RWPE2 (cell line): Measurements from ENCODE around the gene CTTNBP2NL.
"Not testable (repeated sequence)": the region's sequence is repeated elsewhere in the genome, so short reads cannot be mapped to it uniquely, and the experiment has no call there.

ENCODE experiments used
- ATAC-seq: fragments of 200-7000 bp; cut with Tn5 transposase; 3 replicates; pipeline ENCODE4 v1.9.1; 2021; ENCODE audit warnings: low read depth
- DNase-seq: peaks from one replicate; pipeline ENCODE4 v3.0.0-alpha.2; 2020; ENCODE audit warnings: low spot score
- H3K27ac ChIP-seq: fragments of 450-650 bp; 2 replicates; pipeline ENCODE4 v1.5.1; 2017; ENCODE audit warnings: mild to moderate bottlenecking; ENCODE audit not compliant: poor library complexity, severe bottlenecking
- H3K27me3 ChIP-seq: fragments of 250-450 bp; sonication (Bioruptor Pico); 2 replicates; pipeline ENCODE4 v1.5.1; 2021; ENCODE audit warnings: mild to moderate bottlenecking, moderate library complexity; ENCODE audit not compliant: insufficient read depth, poor library complexity, severe bottlenecking
- H3K36me3 ChIP-seq: fragments of 250-450 bp; sonication (Bioruptor Pico); 2 replicates; pipeline ENCODE4 v1.5.1; 2020; ENCODE audit warnings: low read depth, mild to moderate bottlenecking, moderate library complexity
- H3K4me1 ChIP-seq: fragments of 250-450 bp; sonication (Bioruptor Pico); 2 replicates; pipeline ENCODE4 v1.5.1; 2021; ENCODE audit warnings: mild to moderate bottlenecking, moderate library complexity; ENCODE audit not compliant: insufficient read depth, poor library complexity, severe bottlenecking
- H3K4me3 ChIP-seq: fragments of 250-450 bp; sonication (Bioruptor Pico); 2 replicates; pipeline ENCODE4 v1.5.1; 2021; ENCODE audit warnings: mild to moderate bottlenecking, moderate library complexity; ENCODE audit not compliant: severe bottlenecking
- H3K9me3 ChIP-seq: fragments of 250-450 bp; sonication (Bioruptor Pico); 2 replicates; pipeline ENCODE4 v1.5.1; 2021; ENCODE audit warnings: mild to moderate bottlenecking, moderate library complexity; ENCODE audit not compliant: severe bottlenecking
- CTCF ChIP-seq: fragments of 450-650 bp; IDR thresholded peaks from one replicate; pipeline ENCODE4 v1.5.1; 2017; ENCODE audit warnings: mild to moderate bottlenecking, moderate library complexity; ENCODE audit not compliant: poor library complexity, severe bottlenecking

The CTTNBP2NL gene

GRCh38 chr1:112464501-112464900 is 68.5 kb downstream of the CTTNBP2NL start:
- DNase-seq (no peak), ATAC-seq (peak; percentile 9; the same call in 2 of the 3 replicates)
- H3K4me3 ChIP-seq = no peak overlapping the region
- H3K4me1 ChIP-seq = peaks cover 8% of the 10 kb centered on the region
- no peak overlapping the region for H3K27ac ChIP-seq
- TF ChIP-seq CTCF = no peak
- no peaks in the 10 kb centered on the region for H3K27me3 ChIP-seq
- no peaks in the 10 kb centered on the region for H3K9me3 ChIP-seq
- H3K36me3 ChIP-seq = peaks cover 6% of the 10 kb centered on the region; the same call in 1 of the 2 replicates

GRCh38 chr1:112465122-112465521 is 69.1 kb downstream of the CTTNBP2NL start:
- H3K36me3 ChIP-seq = peaks cover 6% of the 10 kb centered on the region; the same call in 1 of the 2 replicates
- H3K4me1 ChIP-seq = peaks cover 8% of the 10 kb centered on the region
- H3K27me3 ChIP-seq = no peaks in the 10 kb centered on the region
- ATAC-seq (no peak), DNase-seq (no peak)
- H3K4me3 ChIP-seq = no peak overlapping the region
- no peak for TF ChIP-seq CTCF
- no peak overlapping the region for H3K27ac ChIP-seq
- no peaks in the 10 kb centered on the region for H3K9me3 ChIP-seq

GRCh38 chr1:112466078-112466660 is 70.2 kb downstream of the CTTNBP2NL start:
- no peaks in the 10 kb centered on the region for H3K9me3 ChIP-seq
- H3K4me1 ChIP-seq = peaks cover 8% of the 10 kb centered on the region
- no peak overlapping the region for H3K4me3 ChIP-seq
- H3K27ac ChIP-seq = no peak overlapping the region
- DNase-seq (peak; percentile 87), ATAC-seq (peak; percentile 80)
- H3K36me3 ChIP-seq = no peaks in the 10 kb centered on the region
- H3K27me3 ChIP-seq = no peaks in the 10 kb centered on the region
- TF ChIP-seq CTCF = peak; percentile 89

GRCh38 chr1:112470324-112470723 is 74.3 kb downstream of the CTTNBP2NL start:
- not testable (repeated sequence) for H3K27me3 ChIP-seq, DNase-seq, H3K4me3 ChIP-seq, H3K27ac ChIP-seq, ATAC-seq, H3K4me1 ChIP-seq, H3K9me3 ChIP-seq, H3K36me3 ChIP-seq

- Histone ChIP-seq H3K4me1 (peaks cover 3% of the 10 kb centered on the region), H3K27me3 (no peaks in the 10 kb centered on the region), H3K27ac (no peak overlapping the region), H3K9me3 (no peaks in the 10 kb centered on the region), H3K36me3 (no peaks in the 10 kb centered on the region), H3K4me3 (no peak overlapping the region)
- no peak for TF ChIP-seq CTCF
- no peak for DNase-seq
- no peak for ATAC-seq
Measured at GRCh38 chr1:112470966-112471365, 75.0 kb downstream of the CTTNBP2NL start.
